NCI-H460 (cell line): ENCODE results near the gene FGGY. TPM values are rescaled to one million over a fixed set of nuclear protein-coding genes. Genes with fewer than 3 reads are reported as not detected.

Experiments
- DNase-seq: peaks from one replicate; pipeline ENCODE4 v3.0.0-alpha.2; 2016; ENCODE audit warnings: low read depth; ENCODE audit errors: extremely low read depth
- total RNA-seq: library from RNA; depleted of rRNA; stranded (reverse); fragments of >200 nt; shearing (Covaris generic); gene quantifications from 2 replicates; pipeline ENCODE4 v1.2.3, GENCODE V29; 2014

Gene FGGY
- total RNA-seq, 1 experiment from 2014 or later = 6.3 TPM

DNA sequence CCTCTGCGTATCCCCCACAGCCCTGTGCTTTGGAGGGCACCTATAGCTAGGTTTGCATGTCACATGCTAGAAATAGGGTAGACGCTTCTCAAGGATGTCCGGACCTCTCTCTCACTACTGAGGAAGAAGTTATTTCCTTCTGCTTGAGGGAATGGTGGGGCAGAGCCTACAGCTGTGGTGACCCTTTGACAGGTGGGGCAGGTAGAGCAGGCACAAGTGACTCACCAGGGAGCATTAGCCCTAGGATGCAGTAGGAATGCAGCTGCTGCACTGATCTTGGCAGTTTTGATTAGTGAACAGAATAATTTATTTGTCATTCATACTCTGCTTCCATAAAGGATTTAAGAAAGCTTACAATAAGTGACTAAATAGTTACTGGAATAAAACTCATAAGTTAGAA, 388.2 kb downstream of the FGGY start:
- no peak for DNase-seq

GRCh38 chr1:59685666-59686065, 388.8 kb downstream of the FGGY start:
- no peak for DNase-seq

DNA sequence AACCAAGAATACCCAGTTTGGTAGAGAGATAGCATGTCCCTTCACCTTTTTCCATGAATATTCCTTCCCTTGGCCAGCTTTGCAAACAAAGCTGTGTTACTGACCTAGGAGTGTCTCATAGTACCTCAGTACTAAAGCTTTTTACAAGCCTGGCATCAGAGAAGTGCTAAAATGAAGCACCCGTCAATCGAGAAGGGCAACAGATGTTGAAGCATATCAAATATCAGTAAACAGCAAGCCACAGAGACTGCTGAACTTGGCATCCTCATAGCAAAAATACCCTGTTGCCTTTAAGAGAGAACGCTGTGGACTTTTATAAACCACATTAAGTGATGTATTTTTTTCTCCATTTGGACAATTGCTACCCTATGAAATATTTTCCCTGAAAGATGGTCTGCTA, 389.3 kb downstream of the FGGY start:
- DNase-seq = no peak

- no peak for DNase-seq
These were observed 389.7 kb downstream of the FGGY start for GRCh38 chr1:59686574-59686973.

DNA sequence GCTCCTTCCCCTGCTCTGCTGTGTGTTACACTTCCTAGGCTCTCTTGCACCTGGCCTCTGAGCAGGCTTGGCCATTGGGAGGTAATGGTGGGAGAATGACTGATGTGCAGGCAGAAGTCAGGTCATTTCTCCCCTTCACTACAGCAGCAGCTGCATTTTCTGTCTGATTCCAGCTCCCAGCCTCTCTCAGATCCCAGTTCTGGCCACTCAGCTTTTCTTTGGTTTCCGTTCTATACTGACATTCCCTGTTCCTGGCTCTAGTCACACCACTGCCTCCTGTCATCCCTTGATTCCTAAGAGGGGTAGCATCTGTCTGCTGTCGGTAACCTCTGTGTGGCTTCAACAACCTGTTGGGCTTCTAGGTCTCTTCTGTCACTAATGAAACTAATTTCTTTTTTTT, 390.2 kb downstream of the FGGY start:
- no peak for DNase-seq

- no peak for DNase-seq
These were observed 392.1 kb downstream of the FGGY start for GRCh38 chr1:59688976-59689375.

DNA sequence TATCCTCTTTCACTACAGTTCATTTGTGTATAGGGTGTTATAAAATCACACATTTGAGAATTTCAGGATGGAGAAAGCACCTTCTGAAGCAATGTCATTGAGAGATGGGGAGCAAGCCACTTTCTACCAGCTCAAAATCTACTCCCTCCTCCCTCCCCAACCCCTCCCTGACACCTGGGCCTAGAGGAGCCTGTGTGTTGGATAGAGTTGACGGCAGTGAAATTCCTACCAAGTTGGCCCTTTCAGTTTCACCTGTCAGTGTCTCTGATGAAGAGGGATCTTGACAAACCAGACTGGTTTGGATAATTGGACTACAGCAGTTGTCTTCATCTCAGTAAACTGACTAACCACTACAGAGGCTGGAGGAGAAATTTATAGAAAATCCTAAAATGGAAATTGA, 392.8 kb downstream of the FGGY start:
- DNase-seq = no peak

- no peak for DNase-seq
These were observed 393.5 kb downstream of the FGGY start for GRCh38 chr1:59690171-59690930.

DNA sequence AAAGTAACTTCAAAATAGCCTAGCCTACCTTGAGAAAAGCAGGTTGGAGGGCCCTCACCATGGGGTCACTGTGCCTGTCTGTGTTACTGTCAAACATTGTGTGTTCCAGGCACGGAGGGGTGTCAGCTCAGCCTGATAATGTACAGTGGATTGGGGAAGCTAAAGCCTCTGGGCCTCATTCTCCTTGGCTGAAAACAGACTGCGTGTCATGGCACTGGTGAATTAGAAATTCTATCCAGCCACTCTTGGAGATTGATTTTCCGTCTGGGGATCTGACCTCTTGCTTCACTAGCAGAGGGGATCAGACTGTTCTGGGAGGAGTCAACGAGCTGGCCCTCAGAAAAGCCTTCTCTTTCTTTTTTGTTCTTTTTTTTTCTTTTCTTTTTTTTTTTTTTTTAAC, 394.4 kb downstream of the FGGY start:
- no peak for DNase-seq

GRCh38 chr1:59692591-59692990, 395.7 kb downstream of the FGGY start:
- no peak for DNase-seq

DNA sequence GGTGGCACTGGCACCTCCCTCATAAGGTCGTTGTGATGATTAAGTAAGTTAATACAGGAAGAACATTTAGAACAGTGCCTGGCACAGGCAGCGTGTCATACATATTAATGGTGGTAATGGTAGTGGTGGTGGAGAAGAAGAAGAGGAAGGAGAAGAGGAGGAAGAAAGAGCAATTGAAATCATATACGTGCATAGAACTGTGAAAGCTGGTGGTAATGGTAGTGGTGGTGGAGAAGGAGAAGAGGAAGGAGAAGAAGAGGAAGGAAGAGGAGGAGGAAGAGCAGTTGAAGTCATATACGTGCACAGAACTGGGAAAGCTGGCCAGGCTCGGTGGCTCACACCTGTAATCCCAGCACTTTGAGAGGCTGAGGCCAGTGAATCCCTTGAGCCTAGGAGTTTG, 396.5 kb downstream of the FGGY start:
- DNase-seq = no peak

GRCh38 chr1:59695252-59695651, 398.4 kb downstream of the FGGY start:
- DNase-seq = no peak

GRCh38 chr1:59696421-59697115, 399.7 kb downstream of the FGGY start:
- no peak for DNase-seq

DNA sequence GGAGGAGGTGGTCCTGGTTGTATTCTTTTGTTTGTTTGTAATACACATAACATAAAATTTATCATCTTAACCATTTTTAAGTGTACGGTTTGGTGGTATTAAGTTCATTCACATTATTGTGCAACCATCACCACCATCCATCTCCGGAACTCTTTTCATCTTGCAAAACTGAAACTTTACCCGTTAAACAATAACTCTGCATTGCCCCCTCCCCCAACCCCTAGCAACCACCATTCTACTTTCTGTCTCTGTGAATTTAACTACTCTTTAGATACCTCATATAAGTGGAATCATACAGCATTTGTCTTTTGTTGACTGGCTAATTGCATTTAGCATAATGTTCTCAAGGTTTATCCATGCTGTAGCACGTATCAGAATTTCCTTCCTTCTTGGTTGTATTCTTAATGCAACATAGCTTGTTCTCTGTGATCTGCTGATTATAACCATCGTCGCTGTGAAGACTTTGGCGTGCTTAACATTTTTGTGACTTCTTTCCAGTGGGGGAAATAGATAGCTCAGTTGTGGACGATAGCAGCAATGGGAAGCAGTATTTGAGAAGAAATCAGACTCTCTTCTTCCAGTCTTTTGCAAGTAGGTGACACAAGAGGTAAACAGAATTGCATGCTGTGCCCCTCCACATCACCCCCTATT, 400.4 kb downstream of the FGGY start:
- DNase-seq = no peak

DNA sequence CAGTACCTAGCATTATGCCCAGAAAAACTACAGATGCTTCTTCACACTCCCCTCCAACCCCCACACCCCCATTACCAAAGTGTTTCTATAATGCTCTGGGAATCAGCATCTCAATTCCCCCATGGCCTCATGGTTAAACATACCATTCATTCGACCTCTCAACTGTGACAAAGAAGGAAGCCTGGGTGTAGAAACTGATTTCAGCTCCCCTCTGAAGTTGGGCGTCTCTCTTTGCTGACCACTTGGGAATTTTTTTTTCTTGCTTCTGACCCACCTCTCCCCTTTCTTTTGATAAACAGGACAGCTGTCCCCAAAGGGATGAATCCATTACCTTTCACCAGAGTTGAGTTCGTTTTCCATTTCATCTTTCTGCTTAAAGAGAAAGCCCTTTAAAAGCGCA, 401.5 kb downstream of the FGGY start:
- DNase-seq = no peak

DNA sequence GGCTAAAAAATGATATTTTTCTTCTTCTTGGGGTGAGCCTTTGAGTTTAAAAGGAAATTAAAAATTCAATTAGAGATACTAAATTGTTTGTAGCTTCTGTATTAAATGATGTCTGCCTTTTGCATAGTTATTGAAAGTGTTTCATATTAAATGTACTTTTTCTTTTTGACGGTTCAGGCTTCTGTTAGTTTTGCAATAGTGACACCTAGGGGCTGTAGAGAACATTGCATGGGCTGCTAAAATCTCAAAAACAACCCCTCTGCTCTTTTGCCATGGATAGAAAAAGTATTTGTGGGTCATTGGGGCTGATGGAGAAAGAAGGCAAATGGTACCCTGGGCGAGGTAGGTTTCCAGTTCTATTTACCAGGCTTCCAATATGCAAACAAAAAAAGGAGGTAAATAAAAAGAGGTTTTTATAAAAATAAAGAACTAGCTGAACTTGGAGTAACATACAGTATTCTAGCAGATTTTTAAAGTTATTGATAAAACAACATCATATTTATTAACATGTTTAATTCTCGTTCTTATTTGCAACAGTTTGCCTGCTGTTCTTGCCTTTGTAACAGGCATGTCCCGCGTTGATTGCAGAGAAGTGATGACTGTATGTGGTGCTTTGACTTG, 402.4 kb downstream of the FGGY start:
- DNase-seq = peak; percentile 28

- no peak for DNase-seq
These were observed 404.5 kb downstream of the FGGY start for GRCh38 chr1:59701376-59701775.

GRCh38 chr1:59703226-59703917, 406.5 kb downstream of the FGGY start:
- DNase-seq = no peak

DNA sequence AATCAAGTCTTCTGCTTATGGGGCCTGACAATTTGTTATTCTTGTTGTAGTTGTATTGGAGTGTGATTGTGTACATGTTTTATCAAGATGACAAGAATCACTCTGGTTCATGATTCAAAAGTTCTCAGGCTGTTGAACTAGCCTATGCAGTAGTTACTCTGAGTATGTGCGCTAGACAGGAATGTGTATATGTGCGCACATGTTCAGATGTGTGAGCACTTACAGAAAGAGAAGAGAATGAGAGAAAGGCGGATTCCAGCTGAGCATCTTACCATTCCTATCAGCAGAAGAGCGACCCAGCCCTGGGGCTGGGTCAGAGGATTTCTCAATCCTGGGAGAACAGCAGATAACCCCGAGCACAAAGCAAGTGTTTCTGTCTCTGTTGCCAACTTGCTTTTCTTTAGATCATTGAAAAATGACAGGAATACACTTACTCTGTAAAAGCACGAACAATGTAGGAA, 407.1 kb downstream of the FGGY start:
- DNase-seq = no peak

GRCh38 chr1:59704716-59705115, 407.8 kb downstream of the FGGY start:
- no peak for DNase-seq
